HG03457 (cell line): ENCODE data around the gene GPR37.

Experiments
- ATAC-seq: cut with Tn5 transposase; IDR thresholded peaks from one replicate; pipeline ENCODE4 v1.9.1; 2021; ENCODE audit warnings: moderate number of reproducible peaks; ENCODE audit not compliant: unreplicated experiment

Gene GPR37

DNA sequence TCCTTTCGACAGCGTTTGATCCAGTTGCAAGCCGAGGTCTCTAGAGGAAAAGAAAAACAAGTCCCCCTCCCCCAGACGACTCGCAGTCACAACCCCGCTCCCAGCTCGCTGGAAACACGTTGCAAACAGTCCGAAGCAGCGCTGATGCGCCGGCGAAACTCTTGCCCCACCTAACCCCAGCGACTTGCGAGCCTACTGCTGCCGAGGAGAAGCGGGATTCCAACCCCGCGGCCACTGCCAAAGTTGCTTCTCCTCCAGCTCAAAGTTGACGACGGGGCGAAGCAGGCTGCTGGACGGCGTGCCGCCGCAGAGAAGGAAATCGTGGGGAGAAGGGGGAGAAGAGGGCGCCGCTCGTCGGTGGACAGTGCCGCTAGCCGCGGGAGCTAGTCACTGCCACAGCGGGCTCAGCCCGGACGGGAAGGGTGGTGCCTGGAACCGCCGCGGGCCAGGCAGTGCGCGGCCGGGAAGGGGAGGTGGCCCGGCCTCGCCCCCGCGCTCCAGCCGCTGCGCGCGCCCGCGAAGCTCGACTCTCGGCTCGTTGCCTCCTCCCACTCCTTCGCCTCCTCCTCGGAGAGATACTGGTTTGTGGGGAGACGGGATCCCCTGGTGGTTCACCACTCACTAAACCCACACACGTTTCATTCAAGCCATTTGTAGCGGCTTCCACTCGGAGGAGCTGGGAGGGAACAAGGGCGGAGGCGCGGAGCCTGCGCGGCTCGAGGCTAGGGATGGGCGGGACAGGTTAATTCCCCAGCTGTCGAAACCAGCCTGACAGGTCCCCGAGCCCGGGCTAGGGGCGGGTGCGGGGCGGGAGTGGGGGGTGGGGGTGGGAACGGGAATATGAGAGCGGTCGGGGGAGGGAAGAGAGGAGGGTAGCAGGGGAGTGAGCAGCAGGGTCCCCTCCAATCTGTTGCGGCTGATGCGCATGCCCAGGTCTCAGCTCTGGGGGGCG lies at the start of gene GPR37:
Gene GPR37 (minus strand): TSS at position 392 of the 952 bp plus-strand sequence. CDS start 816 bp downstream, outside the sequence.
- peak; percentile 64 for ATAC-seq

GRCh38 chr7:124813994-124814798 lies 48.6 kb upstream of the GPR37 start:
- ATAC-seq = no peak

DNA sequence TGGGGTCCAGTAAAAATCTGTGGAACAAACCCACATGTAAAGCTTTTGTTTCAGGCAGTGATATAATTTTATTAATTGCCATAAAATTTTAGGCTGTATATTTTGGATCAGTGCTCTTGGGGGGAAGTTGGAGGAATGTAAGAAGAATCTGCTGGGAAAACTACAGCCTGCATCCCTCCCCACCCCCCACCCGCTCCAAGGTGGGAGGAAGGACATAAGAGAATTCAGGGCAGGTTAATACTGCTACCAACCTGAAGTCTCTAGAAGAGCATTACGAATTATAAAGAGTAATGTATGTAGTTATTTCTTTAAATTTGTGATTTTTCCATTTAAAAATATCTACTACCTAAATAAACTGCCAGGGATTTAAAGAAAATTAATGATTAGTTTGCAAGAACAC lies 47.2 kb upstream of the GPR37 start:
- no peak for ATAC-seq

- ATAC-seq = no peak
Measured at GRCh38 chr7:124811341-124811740, 45.7 kb upstream of the GPR37 start.

DNA sequence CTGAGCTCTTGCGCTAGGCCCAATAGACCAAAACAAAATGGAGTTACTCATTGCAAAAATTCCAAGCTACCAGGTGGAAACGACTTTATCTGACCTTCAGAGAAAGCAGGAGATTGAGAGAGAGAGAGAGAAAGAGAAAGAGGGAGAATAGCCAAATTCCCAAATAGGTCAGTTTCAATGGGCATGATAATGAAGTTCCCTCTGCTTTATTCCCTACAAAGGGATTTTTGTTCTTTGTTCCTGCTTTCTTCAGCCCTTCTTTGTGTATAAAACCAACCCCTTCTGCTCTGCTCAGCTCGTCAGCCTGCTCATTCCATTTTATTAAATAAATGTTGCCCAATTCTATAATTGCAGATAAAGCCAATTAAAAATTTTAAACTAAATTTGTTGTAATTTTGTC lies 45.0 kb upstream of the GPR37 start:
- no peak for ATAC-seq

DNA sequence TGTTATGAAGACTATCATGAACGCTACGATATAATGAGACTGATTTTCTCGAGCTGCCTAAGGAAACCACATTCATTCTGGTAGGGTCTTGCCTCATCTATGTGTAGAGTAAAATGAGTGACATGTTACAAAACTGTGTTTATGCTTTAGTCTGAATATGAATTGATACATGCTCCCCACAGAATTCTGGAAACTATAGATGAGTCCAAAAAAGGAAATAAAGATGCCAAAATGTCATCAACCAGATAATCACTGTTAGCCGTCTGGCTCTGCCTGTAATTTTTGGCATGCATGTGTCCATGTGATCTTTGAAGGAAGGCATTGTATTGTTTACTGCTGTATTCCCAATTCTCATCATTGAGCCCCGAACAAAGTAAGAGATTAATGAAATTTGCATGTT lies 42.6 kb upstream of the GPR37 start:
- ATAC-seq = no peak

GRCh38 chr7:124801330-124801895 lies 35.8 kb upstream of the GPR37 start:
- ATAC-seq = no peak

GRCh38 chr7:124800386-124800785 lies 34.8 kb upstream of the GPR37 start:
- ATAC-seq = no peak

- ATAC-seq = no peak
Measured at GRCh38 chr7:124799448-124799847, 33.9 kb upstream of the GPR37 start.

GRCh38 chr7:124796771-124797170 lies 31.2 kb upstream of the GPR37 start:
- ATAC-seq = no peak

DNA sequence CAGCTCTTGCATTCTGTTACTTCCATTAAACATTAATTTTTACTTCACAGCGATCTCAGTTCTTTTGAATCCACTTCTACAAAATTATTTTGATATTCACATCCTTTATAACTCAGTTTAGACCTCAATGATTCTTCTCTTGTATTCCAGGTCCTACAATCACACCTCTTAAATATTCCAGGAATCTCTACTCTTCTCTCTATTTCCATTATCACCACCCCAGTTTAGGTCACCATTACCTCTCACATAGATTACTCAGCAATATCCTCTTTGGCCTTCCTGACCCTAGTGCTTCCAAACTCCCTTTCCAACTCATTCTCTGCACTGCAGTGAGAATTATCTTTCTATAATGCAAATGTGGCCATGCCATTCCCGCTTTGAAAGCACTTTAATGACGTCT lies 27.1 kb upstream of the GPR37 start:
- no peak for ATAC-seq

DNA sequence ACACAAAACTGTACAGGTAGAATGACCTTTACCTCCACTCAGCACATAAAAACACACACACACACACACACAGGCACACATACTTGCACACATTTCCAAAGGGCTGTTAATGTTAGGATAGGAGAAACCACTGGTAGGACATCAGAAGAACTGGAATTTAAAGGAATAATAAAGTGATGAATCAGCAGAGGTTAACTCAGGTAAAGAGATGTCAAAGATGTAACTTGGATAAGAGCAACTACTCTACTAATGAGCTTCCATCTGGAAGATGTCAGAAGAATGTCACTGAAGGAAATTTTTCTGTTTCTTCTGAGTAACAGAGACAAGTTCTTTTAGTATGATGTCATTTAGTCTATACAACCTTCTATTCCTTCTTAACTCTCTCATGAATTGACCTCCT lies 26.4 kb upstream of the GPR37 start:
- no peak for ATAC-seq

GRCh38 chr7:124791426-124791825 lies 25.8 kb upstream of the GPR37 start:
- no peak for ATAC-seq

- ATAC-seq = no peak
Measured at GRCh38 chr7:124790645-124791044, 25.1 kb upstream of the GPR37 start.

GRCh38 chr7:124785994-124786393 lies 20.4 kb upstream of the GPR37 start:
- no peak for ATAC-seq

- peak; percentile 90 for ATAC-seq
Measured at GRCh38 chr7:124784879-124785818, 19.6 kb upstream of the GPR37 start.

DNA sequence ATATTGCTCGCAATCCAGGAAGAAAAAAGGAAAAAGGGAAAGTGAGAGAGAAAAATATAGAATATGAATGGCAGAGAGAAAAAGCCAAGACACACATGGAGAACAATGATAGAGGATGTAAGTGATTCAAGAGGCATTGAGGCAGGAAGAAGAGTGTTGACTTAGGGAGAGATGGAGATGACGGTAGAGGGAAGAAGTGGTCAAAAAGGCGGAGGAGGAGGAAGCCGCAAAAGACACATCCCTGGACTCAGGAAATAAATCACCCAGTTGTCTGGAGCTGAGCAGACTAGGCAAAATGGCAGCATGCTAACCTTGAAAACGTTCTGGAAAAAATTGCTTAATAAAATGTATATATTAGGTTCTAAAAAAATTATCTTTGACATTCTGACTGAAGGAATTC lies 17.7 kb upstream of the GPR37 start:
- ATAC-seq = no peak

GRCh38 chr7:124781907-124782734 lies 16.5 kb upstream of the GPR37 start:
- ATAC-seq = no peak

GRCh38 chr7:124781418-124781817 lies 15.8 kb upstream of the GPR37 start:
- ATAC-seq = no peak

DNA sequence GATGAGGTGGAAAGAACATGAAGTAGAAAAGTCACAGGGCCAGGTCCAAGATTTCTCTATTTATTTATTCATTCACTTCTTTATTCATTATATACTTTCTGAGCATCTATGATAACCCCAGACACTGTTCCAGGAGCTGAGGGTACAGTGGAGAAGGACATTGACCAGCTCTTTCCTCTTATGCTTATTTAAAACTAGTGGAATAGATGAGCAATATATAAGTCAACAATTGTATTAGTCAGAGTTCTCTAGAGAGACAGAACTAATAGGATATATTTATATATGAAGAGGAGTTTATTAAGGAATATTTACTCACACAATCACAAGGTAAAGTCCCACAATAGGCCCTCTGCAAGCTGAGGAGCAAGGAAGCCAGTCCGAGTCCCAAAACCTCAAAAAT lies 15.0 kb upstream of the GPR37 start:
- no peak for ATAC-seq
